ENCODE results near the gene NRF1. TPM values are rescaled to one million over a fixed set of nuclear protein-coding genes. Genes with fewer than 3 reads are reported as not detected.

NRF1 gene
- polyA plus RNA-seq, 1 experiment, result 13.3 TPM

DNA sequence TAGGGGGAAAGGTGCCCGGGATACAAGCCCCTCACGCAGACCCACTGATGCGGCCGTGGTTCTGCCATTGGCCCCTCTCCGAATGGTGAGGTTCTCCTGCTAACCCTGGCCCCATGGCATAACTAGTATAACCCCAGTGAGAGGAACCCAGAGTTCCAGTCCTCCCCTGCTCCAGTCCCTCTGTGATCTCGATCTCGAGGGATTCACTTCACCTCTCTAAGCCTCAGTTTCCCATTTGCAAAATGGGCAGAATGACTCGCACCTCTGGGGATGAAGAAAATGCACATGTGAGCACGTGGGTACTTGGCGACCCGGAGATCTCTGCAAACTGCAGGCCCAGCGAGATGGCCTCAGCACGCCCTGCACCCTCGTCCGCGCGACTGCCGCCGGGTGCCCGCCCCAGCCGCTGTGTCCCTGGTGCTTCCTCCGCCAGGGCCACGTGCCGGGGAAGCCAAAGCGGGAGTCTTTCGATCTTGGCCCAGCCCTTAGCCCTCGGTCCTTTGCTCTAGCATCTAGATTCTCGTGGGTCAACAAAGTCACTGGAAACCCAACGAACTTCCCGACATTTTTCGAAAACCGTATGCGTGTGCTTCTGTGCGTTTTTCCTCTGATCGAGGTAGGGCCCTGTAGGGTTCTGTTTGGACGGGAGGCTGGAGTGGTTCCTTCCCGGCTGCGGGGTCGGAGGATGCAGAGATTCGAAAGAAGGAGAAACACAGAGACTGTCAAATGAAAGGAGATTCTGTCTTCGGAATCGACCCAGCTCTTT is 171.5 kb downstream of the NRF1 start:
- ChIA-PET POLR2A (no interaction called here), CTCF (no interaction called here)
- no peak overlapping the region for H3K4me3 ChIP-seq (ENCODE audit: low read depth, low read length)
- TF ChIP-seq, protein P1, sequence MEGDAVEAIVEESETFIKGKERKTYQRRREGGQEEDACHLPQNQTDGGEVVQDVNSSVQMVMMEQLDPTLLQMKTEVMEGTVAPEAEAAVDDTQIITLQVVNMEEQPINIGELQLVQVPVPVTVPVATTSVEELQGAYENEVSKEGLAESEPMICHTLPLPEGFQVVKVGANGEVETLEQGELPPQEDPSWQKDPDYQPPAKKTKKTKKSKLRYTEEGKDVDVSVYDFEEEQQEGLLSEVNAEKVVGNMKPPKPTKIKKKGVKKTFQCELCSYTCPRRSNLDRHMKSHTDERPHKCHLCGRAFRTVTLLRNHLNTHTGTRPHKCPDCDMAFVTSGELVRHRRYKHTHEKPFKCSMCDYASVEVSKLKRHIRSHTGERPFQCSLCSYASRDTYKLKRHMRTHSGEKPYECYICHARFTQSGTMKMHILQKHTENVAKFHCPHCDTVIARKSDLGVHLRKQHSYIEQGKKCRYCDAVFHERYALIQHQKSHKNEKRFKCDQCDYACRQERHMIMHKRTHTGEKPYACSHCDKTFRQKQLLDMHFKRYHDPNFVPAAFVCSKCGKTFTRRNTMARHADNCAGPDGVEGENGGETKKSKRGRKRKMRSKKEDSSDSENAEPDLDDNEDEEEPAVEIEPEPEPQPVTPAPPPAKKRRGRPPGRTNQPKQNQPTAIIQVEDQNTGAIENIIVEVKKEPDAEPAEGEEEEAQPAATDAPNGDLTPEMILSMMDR (IDR thresholded peaks at IDR 0.05; ENCODE audit: insufficient read depth, low read depth, low read length), result no peak
- H3K36me3 ChIP-seq (ENCODE audit: control insufficient read depth, insufficient read depth, low read length), result no peaks in the 10 kb centered on the region
- DNase-seq (ENCODE audit: low read depth), result no peak
- peaks cover 65% of the 10 kb centered on the region for H3K27me3 ChIP-seq (ENCODE audit: control insufficient read depth, insufficient read depth, low read length)

DNA sequence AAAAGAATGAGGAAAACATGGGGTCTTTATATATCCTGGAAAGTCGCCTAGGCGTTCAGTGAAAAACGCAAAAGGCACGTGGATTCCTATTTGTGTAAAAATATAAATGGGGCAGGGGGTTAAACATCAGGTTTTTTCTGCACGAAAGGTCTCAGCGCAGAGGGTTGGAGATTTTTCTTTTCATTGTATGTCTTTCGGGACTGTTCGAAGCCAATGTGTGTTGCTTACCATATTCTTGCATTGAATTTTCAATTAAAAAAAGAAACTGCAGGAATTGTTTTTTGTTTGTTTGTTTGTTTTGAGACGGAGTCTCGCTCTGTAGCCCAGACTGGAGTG is 172.0 kb downstream of the NRF1 start:
- POLR2A ChIA-PET, result no interaction called here
- no peak overlapping the region for H3K4me3 ChIP-seq (ENCODE audit: low read depth, low read length)
- peaks cover 61% of the 10 kb centered on the region for H3K27me3 ChIP-seq (ENCODE audit: control insufficient read depth, insufficient read depth, low read length)
- CTCF ChIA-PET, result no interaction called here
- no peaks in the 10 kb centered on the region for H3K36me3 ChIP-seq (ENCODE audit: control insufficient read depth, insufficient read depth, low read length)
- TF ChIP-seq, protein P1 (IDR thresholded peaks at IDR 0.05; ENCODE audit: insufficient read depth, low read depth, low read length), result no peak
- no peak for DNase-seq (ENCODE audit: low read depth)

DNA sequence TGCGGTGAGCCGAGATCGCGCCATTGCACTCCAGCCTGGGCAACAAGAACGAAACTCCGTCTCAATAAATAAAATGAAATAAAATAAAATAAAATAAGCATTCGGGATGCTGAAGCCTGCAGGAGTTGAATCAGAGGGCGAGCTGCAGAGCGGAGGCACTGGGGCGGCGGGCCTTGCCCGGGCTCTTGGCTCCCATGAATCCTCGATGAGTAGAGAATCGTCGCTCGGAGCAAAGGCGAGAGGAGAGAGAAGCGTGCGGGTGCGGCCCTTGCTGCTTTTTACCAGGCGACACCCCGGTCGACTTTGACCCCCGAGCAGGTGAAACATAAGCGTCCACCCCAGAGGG is 172.9 kb downstream of the NRF1 start:
- TF ChIP-seq, protein P1 (IDR thresholded peaks at IDR 0.05; ENCODE audit: insufficient read depth, low read depth, low read length), result no peak
- no peak for DNase-seq (ENCODE audit: low read depth)
- Histone ChIP-seq H3K4me3 (ENCODE audit: low read depth, low read length) (no peak overlapping the region), H3K27me3 (ENCODE audit: control insufficient read depth, insufficient read depth, low read length) (peaks cover 55% of the 10 kb centered on the region), H3K36me3 (ENCODE audit: control insufficient read depth, insufficient read depth, low read length) (no peaks in the 10 kb centered on the region)
- CTCF ChIA-PET, result no interaction called here
- POLR2A ChIA-PET, result no interaction called here

DNA sequence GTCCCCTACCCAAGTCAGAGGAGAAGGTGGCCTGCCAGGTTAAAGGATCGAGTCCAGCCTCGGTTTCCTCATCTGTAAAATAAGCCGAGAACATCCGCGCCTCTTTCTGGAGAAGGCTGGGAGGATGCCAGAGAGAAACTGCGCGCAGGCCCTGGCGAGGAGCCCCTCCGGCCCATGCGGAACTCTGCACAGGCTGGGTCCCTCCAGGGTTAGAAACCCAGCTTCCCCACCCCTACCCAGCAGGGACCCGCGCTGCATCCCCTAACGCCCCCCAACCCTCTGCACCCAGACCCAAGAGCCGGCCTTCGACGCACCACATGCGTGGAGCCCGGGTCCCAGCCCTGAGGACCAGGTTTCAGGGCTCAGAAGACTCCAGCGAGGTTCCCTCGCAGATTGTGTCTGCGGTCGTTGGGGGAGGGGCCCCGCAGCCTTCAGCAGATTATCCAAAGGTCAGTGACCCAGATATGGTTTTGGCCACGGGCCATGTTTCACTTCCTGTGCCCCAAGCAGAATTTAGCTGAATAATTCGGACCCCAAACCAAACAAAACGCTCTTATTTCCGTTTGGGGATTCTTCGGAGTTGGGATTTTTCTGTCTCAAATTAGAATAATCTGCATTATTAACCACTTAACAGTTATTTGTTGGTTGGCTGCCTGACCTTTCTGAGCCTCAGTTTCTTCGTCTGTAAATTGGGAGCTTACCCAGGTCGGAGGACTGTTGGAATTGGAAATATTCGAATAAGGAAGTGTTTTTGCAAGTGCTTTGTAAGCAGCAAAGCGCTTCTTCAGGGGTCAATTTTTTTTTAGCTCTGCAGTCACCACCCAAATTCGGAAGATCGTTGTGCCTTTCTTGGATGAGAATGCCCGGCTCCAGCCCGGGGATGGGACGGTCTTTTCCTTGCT is 173.5 kb downstream of the NRF1 start:
- Histone ChIP-seq H3K27me3 (ENCODE audit: control insufficient read depth, insufficient read depth, low read length) (peaks cover 53% of the 10 kb centered on the region), H3K4me3 (ENCODE audit: low read depth, low read length) (no peak overlapping the region), H3K36me3 (ENCODE audit: control insufficient read depth, insufficient read depth, low read length) (no peaks in the 10 kb centered on the region)
- TF ChIP-seq, protein P1 (IDR thresholded peaks at IDR 0.05; ENCODE audit: insufficient read depth, low read depth, low read length), result no peak
- DNase-seq (ENCODE audit: low read depth), result no peak
- POLR2A ChIA-PET, result no interaction called here
- CTCF ChIA-PET, result no interaction called here

DNA sequence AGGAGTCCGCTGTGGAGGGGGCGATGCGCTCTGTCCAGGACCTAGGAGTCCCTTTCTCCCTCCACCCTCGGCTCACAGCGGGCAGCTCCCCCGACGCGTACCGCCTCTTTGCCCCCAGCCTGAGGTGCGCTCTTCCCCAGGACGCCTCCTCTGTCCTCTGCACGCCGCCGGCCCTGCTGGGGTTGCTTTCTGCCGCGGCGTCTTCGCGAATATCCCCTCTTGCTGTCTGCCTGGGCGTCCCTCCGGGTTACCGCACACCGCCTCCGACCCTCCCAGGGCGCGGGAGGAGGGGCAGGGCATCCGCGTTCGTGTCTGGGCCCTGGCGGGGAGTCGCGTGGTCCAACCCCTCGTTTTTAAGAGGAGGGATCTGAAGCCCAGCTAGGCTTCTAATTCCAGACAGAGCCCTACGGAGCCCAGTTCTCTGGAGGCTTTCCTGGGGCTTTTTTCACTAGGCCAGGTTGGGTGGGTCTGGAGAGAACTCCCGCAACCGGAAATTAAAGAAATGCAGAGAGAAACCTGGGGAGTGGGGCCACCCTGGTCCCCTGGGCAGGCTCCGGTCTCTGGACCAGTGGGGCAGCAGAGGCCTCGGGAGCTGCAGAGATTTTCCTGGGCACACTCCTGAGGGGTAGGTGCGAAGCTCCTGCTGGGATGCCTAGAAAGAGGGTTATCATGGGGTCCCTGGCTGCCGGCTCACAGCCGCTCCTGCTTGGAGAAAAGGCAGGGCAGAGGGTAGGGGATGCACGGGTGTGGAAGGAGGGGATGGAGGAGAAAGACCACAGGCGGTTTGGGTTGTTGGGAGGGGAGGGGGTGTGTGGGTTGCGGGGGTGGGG is 174.4 kb downstream of the NRF1 start:
- CTCF ChIA-PET, result no interaction called here
- no peak overlapping the region for H3K4me3 ChIP-seq (ENCODE audit: low read depth, low read length)
- peaks cover 48% of the 10 kb centered on the region for H3K27me3 ChIP-seq (ENCODE audit: control insufficient read depth, insufficient read depth, low read length)
- POLR2A ChIA-PET, result no interaction called here
- no peaks in the 10 kb centered on the region for H3K36me3 ChIP-seq (ENCODE audit: control insufficient read depth, insufficient read depth, low read length)
- no peak for DNase-seq (ENCODE audit: low read depth)
- TF ChIP-seq, protein P1 (IDR thresholded peaks at IDR 0.05; ENCODE audit: insufficient read depth, low read depth, low read length), result no peak
